ENCODE measurements around the gene AOC3.

The AOC3 gene, protein sequence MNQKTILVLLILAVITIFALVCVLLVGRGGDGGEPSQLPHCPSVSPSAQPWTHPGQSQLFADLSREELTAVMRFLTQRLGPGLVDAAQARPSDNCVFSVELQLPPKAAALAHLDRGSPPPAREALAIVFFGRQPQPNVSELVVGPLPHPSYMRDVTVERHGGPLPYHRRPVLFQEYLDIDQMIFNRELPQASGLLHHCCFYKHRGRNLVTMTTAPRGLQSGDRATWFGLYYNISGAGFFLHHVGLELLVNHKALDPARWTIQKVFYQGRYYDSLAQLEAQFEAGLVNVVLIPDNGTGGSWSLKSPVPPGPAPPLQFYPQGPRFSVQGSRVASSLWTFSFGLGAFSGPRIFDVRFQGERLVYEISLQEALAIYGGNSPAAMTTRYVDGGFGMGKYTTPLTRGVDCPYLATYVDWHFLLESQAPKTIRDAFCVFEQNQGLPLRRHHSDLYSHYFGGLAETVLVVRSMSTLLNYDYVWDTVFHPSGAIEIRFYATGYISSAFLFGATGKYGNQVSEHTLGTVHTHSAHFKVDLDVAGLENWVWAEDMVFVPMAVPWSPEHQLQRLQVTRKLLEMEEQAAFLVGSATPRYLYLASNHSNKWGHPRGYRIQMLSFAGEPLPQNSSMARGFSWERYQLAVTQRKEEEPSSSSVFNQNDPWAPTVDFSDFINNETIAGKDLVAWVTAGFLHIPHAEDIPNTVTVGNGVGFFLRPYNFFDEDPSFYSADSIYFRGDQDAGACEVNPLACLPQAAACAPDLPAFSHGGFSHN

DNA sequence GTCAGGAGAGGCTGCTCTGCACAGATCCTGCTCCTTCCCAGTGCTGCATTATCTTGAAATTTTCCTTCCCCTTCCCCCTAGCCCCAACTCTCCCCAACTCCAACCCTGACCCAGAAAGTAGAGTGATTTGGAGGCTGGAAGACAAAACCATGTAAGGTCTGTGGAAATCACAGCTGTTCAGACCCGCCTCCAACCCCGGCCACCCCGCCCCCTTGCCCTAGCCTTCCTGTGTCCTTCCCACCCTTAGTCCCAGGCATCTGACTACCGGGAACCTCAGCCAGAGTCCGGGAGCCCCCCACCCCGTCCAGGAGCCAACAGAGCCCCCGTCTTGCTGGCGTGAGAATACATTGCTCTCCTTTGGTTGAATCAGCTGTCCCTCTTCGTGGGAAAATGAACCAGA lies at the start of gene AOC3:
TSS of gene AOC3 (plus strand) at position 246 of the 400 bp plus-strand sequence. CDS start at position 391, 145 bp downstream.
- no peak for DNase-seq

DNA sequence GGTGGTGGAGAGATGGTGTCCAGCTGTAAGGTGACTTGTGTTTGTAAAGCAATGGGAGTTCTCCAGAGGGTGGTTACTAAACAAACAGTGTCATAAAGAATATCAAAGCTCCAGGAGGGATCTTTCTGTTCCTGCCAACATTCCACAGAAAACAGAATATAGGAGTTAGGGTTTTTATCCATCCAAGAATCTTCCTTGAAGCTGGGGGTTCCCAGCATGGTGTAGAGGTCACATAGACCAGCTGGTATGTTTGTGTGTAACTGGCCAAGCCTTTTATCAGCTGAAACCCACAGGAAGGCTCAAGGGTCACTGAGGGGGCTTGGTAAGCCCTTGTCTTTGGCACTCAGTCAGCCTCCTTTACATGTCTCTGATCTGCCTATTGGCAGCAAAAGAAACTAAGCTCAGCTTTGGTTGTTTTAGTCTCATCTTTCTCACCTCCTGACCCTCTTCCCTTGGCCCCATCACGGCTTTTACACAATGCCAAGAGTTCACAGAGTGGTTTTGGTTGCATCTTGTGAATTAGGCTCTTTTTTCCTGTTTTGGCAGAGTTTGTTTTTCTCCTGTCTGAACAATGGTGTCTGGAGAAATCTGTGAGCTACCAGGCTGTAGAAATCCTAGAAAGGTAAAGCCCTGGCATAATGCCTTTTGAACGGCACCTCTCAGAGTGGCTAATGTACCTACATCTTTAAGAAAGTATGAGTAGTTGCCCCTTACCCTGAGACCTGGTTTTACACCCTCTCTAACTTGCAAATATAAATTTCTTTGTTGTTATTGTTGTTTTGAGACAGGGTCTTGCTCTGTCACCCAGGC lies 47.7 kb upstream of the AOC3 start:
- DNase-seq, result no peak

DNA sequence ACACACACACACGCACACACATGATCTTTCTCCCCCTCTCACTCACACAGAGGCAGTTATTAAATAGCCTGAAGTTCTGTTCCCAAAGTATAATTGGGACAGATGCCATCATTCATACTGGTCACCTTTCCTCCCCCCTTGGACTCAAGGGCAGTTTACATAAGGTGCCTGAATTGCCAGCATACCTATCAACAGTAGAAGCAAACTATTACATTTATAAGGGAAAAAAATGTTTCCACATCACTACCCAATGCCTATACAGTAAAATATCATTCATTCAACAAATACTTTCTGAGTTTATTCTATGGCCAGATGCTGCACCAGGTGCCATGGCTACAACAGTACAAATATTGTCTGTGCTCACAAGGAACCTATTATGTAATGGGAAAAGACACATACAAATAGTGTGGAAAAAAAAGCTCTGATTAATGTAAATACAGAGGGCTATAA lies 46.1 kb upstream of the AOC3 start:
- no peak for DNase-seq

DNA sequence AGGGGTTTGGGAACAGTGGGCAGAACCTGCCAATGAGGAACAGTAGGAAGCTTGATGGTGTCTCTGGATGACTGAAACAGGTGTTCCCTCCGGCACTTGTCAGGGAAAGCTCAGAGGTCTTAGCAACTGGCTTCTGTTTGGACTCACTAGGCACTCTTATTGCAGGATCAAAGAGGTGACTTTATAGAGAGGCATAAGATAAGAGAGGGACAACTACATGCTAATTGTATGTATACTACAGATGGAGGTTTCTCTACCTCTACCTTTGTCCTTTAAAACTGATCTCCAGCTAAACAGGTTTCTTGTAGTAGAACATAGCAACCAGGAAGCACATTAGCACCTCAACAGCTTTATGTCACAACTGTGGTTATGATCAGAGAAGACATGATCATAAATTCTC lies 44.8 kb upstream of the AOC3 start:
- DNase-seq, result no peak

DNA sequence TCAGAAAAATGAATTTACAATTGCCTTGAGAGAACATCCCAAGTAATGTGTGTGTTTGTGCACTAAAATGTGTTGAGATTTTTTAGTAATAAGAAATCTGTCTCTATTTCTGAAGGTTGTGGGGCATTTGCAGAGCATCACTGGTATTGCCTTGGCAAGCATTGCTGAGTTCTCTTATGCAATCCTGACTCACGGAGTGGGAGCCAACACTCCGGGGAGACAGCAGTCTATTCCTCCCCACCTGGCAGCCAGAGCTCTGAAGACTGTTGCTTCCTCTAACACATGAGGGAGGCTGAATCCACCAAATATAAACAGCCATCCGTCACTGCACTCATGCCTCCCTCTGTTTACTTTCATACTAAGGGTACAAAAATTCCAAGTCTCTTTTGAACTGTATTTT lies 41.7 kb upstream of the AOC3 start:
- no peak for DNase-seq

DNA sequence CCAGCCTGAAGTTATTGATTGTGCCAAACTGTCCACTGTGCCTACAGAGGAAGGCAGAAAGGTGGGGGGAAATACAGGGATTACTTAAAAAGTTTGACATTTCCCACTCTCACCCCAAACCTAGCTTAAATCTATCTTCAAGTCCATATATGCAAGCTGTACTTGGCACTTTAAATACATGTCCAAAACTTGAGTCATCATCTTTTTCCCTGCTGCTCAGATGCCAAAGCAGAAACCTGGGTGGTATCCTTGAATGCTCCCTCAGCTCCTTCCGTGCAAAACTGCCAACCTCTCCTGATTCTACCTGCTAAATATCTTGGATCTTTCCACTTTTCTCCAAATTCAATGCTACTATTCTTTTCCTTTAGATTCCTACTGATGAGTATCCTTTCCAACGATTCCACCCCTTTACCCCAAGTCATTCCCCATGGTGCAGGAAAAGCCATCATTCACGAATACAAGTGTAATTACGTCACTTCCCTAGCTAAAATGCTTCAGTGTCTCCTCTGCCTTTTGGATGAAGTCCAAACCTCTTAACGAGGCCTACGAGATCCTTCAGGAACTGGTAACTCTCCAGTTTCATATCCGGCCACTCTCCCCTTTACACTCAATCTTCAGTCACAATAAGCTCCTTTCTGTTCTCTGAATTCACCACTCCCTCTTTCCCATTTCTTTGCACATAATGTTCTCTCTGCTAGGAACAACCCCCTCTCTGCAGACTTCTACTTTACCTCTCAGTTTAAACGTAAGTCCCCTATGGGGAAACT lies 36.2 kb upstream of the AOC3 start:
- no peak for DNase-seq

DNA sequence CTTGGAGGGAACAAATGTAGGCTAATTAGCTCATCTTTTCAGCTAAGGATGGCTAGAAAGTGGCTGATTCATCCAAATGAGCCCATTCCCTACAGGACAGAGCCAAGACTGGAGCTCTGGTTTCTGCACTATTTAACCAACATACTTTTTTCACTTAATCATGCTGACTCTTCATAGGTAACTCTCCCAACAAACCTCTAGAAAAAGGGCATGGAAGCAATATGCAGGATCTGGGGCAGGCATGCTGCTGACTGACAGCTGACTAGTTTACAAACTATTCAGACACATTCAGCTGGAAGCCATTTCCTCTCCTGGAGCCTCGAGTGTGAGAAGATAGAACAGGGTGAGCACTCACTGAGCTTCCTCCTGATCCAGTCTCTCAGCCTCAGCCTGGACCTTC lies 33.1 kb upstream of the AOC3 start:
- no peak for DNase-seq

DNA sequence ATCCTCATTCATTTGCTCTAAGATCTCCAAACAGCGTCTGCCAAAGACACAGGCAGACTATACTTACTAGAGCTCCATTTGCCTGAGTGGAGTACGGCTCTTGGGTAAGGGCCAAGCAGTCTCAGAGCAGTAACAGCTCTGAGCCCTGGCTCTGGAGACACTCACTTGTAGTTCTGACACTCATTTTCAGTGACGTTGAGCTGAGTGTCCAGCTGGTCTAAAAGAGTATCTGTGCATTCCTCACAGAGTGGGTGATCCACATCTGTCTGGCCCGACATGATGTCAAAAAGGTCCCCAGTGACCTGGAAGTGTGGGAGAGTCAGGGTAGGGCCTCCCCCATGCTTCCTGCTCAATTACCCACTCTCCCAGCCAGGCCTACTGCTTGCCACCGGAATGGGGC lies 32.6 kb upstream of the AOC3 start:
- DNase-seq, result no peak

DNA sequence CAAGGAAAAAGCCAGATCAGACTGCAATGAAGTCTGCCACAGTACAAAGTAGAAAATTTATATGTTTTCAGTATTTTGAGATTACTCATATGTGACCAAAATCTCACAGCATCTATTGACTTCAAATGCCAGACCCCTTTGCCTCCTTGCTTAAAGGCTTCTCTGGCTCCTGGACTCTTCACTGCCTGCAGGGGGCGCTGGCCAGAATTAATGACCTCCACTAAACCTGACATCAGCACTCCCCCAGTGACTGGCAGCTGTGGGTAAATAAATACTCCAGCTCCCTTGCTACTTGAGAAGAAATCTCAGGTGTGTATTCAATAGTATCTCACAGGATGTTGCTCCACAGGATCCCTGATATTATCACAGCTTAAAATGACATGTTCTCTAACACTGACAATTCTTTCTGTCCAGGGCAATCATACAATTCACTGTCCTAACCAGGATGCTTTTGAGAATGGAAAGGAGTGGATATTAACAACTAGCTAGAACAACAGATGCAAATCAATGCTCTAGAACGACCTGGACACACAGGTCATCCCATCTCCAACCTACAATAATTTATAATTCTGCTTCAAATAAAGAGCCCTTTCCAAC lies 31.0 kb upstream of the AOC3 start:
- DNase-seq, result peak; percentile 71

DNA sequence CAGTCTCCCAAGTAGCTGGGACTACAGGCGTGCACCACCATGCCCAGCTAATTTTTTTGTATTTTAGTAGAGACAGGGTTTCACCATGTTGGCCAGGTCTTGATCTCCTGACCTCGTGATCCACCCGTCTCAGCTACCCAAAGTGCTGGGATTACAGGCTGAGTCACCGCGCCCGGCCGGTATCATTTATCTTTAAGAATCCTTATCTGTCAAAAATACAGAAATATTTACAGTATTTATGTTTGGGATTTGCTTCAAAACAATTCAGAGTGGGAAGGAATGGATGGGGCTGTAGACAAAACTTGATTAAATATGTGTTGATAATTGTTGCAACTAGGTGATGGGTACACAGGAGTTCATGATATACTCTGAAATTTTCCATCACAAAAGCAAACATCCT lies 29.8 kb upstream of the AOC3 start:
- no peak for DNase-seq

DNA sequence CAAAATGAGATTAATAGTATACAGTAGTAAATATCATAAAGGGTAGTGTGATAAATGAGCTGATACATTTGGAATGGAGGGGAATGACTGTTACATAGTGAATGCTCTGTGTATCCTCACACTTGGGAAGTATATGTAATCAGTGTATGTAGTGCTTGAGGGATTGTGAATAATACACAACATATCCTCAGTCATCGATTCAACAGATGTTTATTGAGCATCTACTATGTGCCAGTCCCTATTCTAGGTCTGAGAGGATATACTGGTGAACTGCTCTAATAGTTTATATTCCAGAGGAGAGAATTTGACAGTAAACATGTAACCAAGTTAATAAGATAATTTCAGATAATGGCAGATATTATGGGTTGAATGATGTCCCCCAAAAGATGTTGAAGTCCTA lies 23.5 kb upstream of the AOC3 start:
- no peak for DNase-seq

DNA sequence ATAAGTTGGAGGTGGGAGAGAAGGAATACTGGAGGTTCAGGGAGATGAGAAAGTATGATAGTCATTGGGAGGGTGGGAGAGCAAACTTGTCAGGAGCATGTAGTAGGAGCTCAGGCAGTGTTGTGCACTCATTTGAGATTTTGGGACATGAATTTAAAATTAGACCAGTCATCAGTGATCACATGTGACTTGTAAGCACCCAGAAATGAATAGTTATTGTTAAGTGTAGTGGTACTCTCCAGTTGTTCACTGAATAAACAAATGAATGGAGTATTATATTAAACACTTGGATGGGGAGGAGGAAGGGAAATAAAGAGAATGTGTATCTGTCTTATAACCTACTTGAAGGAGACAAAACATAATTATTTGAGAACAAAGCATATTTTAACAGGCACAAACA lies 20.0 kb upstream of the AOC3 start:
- no peak for DNase-seq

DNA sequence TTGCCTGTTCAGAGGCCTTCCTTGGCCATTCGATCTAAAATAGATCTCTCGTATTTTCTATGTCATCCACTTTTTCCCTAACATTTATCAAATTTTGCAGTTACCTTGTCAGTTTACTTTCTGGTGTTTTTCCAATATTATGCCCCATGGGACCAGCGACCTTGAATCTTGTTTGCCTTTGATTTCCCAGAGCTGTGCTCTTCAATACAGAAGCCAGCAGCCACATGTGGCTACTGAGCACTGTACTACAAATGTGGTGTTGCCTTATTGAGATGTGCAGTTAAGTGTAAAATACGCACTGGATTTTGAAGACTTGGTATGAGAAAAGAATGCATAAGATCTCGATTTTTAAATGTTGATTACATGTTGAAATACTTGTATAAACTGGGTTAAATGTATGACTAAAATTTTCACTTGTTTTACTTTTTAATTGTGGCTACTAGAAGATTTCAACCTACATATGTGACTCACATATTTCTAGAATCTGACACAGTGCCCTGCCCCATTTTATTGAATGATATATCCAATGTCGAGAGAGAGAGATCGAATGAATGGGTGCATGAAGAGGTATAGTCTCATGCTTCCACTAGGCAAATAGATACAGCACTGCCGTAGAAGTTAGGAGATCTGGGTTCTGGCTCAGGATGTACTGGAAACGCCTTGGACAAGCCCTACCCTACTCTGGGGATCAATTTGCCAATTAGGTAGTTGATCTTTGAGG lies 18.6 kb upstream of the AOC3 start:
- DNase-seq, result no peak

DNA sequence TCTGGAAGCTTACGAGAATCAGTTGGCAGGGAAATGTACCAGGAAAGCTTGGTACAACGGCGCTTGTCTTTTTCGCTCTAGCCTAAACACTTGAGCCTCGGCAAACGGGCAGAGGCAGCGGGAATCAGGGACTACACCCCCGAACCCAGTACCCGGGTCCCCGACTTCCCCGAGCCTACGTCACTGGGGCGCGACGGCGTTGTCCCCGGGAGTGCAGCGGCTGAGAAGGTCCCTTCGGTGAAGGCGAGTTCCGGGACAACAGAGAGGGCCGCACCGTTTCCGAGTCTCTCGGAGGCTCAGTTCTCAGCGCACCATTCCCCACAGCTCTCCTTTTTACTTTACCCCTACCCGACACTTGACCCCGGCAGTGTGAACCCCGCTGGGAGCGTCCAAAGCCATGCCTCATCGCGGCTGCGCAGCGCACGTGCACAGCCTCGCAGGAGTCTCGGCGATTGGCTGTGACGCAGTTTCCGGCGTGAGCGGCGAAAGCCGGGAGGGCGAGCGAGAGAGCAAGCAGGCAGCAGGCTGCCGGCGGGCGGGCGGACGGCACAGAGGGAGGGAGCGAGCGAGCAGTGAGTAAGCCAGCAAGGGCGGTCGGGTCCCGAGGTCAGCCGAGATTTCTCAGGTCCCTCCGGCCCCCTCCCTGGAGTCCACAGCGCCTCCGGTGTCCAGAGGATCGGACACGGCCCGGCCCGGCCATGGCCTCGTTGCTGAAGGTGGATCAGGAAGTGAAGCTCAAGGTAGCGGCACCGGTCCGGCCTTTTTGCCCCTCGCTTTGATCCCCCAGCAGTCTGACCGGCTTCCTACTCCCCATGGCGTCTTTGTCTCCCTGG lies 17.8 kb upstream of the AOC3 start, which contains the start of gene PSME3:
TSS of gene PSME3 (plus strand) at position 464 of the 833 bp plus-strand sequence. CDS start at position 699, 235 bp downstream.
- peak; percentile 93 for DNase-seq

DNA sequence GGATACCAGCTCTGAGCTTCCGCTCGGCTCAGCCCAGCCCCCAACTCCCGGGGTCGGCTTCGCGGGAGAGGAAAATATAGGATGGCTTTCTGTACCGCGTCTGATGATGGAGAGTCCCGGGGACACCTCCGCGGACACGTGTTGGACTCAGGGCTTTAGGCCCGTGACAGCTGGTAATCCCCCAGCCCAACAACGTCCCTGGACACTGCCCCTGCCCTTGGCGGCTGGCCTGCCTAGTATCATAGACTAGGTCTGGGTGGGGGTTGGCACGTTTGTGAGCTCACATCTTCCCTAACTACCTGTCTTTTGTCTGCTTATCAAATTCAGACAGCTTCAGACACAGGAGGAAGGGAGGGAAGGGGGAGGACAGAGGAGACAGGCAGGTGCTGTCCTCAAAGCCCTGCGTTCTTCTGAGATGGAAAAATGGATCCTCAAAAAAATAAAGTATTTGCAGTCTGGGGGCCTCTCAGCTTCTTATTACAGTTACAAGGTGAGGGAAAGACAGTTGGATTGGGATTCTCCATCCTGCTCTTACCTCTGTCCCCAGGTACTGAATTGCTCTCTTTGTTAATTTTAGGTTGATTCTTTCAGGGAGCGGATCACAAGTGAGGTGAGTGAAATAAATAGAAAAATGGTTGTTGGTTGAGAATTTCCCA lies 17.1 kb upstream of the AOC3 start:
- DNase-seq, result no peak

DNA sequence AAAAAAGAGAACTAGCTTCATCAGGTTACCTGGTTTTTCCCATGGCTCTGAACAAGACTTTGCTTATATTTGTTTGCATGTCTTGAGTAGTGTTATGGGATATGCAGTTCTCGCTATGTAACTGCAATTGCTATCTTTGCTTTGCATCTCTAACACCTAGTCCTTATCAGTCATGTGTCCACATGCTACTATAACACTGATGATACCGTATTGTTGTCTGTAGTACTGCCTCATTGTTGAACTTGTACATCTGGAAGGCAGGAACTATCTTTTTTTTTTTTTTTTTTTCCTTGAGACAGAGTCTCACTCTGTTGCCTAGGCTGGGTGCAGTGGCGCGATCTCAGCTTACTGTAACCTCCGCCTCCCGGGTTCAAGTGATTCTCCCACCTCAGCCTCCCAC lies 15.3 kb upstream of the AOC3 start:
- no peak for DNase-seq

DNA sequence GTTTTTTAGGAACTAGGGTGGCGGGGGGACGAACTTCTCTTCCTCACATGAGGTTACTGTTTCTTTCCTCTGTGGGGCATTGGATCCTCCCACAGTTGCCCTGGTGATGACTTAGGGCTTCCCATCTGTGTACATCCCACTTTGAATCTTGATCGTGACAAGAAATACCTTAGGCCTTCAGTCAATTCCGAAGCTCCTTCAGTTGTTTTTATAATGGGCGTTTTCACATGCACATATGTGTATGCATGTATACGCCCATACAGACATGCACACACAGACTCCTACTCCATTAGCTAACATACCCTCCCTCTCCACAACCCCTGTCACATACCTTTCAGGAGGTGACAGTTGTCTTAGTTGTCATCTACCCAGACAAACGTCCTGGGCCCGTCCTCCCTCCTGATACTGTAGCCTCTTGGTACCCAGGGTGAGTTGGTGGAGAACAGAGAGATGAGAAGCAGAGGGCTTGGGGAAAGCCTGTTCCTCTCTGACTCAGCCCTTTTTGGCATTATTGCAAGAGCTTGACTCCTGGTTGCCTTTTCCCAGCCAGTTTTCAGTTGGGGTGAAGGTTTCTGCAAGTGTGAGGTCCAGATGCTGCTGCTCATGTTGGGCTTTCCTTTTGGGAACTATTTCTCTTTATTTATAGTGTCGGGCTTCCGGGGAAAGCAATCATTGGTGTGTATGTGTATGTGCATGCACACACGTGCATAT lies 8.9 kb upstream of the AOC3 start:
- DNase-seq, result no peak

DNA sequence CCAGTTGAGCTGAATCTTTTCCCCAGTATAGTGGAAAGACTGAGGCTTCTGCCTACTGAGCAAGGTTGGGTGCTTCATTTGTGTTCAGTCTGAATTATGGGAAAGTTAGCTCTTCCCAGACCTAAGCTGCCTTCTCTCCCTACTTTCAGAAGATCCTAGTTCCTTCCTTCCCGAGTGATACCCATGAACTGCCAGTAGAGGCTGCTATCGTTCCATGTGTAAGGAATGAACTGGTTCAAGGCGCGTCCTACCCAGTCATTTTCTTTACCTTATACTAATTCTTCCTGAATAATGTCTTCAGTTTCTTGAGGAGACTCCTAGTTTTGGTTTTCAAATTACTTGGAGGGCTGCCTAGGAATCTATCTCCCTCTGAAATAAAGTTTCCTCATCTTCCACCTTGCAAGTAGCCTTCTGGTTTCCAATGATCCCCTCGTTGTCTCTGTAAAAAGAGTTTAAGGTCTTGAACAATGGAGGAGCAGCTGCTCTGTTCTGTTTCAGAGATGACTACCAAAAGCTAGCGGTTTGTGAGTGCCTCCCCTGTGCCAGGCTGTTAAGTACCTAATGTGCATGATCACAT lies 7.6 kb upstream of the AOC3 start:
- DNase-seq, result no peak

DNA sequence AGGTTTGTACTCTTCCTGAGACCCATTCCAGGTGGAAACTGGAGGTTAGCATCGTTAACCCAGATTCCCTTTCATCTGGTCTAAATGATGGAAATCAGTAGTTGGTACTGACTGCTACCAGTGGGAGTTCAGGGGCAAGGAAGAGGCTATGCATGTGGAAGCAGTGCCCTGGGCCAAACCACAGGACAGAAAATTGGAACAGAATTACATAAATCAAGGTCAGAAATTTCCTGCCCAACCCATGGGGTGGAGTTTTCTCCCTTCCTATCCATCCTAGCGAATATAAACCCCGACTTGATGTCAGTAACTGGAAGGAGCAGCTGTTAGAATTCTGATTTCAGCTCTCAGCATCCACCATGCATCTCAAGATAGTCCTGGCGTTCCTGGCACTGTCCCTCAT lies 6.7 kb upstream of the AOC3 start, which contains the start of gene AOC2:
TSS of gene AOC2 (plus strand) at position 310 of the 400 bp plus-strand sequence. CDS start at position 357, 47 bp downstream.
- DNase-seq, result no peak
